ENCODE data around the gene DLX1.
"Not testable (repeated sequence)": the region's sequence is repeated elsewhere in the genome, so short reads cannot be mapped to it uniquely, and the experiment has no call there.

Gene DLX1

DNA sequence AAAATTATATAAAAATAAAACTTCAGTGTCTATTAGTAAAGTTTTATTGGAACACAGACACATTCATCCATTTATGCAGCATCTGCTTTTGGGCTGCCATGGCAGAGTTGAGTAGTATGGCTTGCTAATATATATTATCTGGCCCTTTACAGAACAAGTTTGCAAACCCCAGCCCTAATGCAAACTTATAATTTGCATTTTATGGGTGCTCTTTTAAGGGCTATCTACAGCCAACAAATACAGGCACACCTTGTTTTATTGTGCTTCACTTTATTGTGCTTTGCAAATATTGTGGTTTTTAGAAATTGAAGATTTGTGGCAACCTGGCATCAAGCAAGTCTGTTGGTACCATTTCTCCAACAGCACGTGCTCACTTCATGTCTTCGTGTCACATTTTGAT is 52.6 kb downstream of the DLX1 start:
- TF ChIP-seq, protein P1, sequence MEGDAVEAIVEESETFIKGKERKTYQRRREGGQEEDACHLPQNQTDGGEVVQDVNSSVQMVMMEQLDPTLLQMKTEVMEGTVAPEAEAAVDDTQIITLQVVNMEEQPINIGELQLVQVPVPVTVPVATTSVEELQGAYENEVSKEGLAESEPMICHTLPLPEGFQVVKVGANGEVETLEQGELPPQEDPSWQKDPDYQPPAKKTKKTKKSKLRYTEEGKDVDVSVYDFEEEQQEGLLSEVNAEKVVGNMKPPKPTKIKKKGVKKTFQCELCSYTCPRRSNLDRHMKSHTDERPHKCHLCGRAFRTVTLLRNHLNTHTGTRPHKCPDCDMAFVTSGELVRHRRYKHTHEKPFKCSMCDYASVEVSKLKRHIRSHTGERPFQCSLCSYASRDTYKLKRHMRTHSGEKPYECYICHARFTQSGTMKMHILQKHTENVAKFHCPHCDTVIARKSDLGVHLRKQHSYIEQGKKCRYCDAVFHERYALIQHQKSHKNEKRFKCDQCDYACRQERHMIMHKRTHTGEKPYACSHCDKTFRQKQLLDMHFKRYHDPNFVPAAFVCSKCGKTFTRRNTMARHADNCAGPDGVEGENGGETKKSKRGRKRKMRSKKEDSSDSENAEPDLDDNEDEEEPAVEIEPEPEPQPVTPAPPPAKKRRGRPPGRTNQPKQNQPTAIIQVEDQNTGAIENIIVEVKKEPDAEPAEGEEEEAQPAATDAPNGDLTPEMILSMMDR (IDR thresholded peaks at IDR 0.05; ENCODE audit: low read depth, low read length, poor library complexity, severe bottlenecking), result no peak
- no peak for TF ChIP-seq EZH2phosphoT487 (IDR thresholded peaks at IDR 0.05; ENCODE audit: borderline replicate concordance, low read length)
- Histone ChIP-seq H3K79me2 (ENCODE audit: control insufficient read depth, low read length) (no peaks in the 10 kb centered on the region), H3F3A (ENCODE audit: control insufficient read depth, insufficient read depth) (no peaks in the 10 kb centered on the region), H3K36me3 (ENCODE audit: control insufficient read depth, low read length) (no peaks in the 10 kb centered on the region), H3K4me3 (ENCODE audit: low read length) (no peak overlapping the region), H3K27ac (ENCODE audit: low read depth, low read length) (no peak overlapping the region), H3K27me3 (ENCODE audit: control insufficient read depth, low read length) (no peaks in the 10 kb centered on the region), H3K4me2 (ENCODE audit: low read length) (no peak overlapping the region), H4K20me1 (ENCODE audit: control insufficient read depth, insufficient read depth, low read depth, low read length) (no peaks in the 10 kb centered on the region), H3K9me3 (ENCODE audit: control insufficient read depth, insufficient read depth, low read length) (no peaks in the 10 kb centered on the region), H3K9me2 (replicated peaks; ENCODE audit: control insufficient read depth, low read length) (no peaks in the 10 kb centered on the region), H3K4me1 (ENCODE audit: control insufficient read depth, low read length) (no peaks in the 10 kb centered on the region)

DNA sequence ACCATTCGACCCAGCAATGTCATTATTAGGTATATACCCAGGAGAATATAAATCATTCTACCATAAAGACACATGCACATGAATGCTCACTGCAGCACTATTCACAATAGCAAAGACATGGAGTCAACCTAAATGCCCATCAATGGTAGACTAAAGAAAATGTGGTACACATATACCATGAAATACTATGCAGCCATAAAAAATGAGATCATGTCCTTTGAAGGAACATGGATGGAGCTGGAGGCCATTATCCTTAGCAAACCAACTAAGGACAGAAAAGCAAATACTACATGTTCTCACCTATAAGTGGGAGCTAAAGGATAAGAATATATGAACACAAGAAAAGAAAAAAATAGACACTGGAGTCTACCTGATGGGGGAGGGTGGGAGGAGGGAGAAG is 53.4 kb downstream of the DLX1 start:
- H3K36me3 ChIP-seq (ENCODE audit: control insufficient read depth, low read length); H3K4me3 ChIP-seq (ENCODE audit: low read length); H3K27me3 ChIP-seq (ENCODE audit: control insufficient read depth, low read length); H3K4me1 ChIP-seq (ENCODE audit: control insufficient read depth, low read length); H3K27ac ChIP-seq (ENCODE audit: low read depth, low read length); H3K9me3 ChIP-seq (ENCODE audit: control insufficient read depth, insufficient read depth, low read length); H3K4me2 ChIP-seq (ENCODE audit: low read length); H3F3A ChIP-seq (ENCODE audit: control insufficient read depth, insufficient read depth); H3K9me2 ChIP-seq (replicated peaks; ENCODE audit: control insufficient read depth, low read length); H4K20me1 ChIP-seq (ENCODE audit: control insufficient read depth, insufficient read depth, low read depth, low read length); H3K79me2 ChIP-seq (ENCODE audit: control insufficient read depth, low read length): not testable (repeated sequence)

Measured in DOHH2 (cell line).